PC-3 (cell line): Measurements from ENCODE around the gene KCND3. TPM values are rescaled to one million over a fixed set of nuclear protein-coding genes. Genes with fewer than 3 reads are reported as not detected.
"Not testable (repeated sequence)": the region's sequence is repeated elsewhere in the genome, so short reads cannot be mapped to it uniquely, and the experiment has no call there.

Experiments
- ATAC-seq: fragments of 200-7000 bp; cut with Tn5 transposase; 2 replicates; pipeline ENCODE4 v1.9.1; 2020; ENCODE audit warnings: mild to moderate bottlenecking, moderate library complexity
- BruUV-seq: library from RNA; stranded (reverse); fragments of 400-500 nt; replicated peaks from 2 replicates; lab custom pipeline; 2021; lab: Mats Ljungman, UMichigan
- CTCF ChIA-PET: fragments of 300-600 bp; sonication (Branson Sonifier 250); formaldehyde crosslinking; loops from one replicate; lab custom pipeline; 2022; ENCODE audit warnings: antibody characterized with exemption; lab: Charles Lee
- POLR2A ChIA-PET: fragments of 300-600 bp; sonication (Branson Sonifier 250); formaldehyde crosslinking; loops from one replicate; lab custom pipeline; 2022; ENCODE audit warnings: antibody characterized with exemption; ENCODE audit not compliant: unreplicated experiment; lab: Charles Lee
- DNase-seq: peaks from one replicate; pipeline ENCODE4 v3.0.0-alpha.2; 2015
- H2AFZ ChIP-seq: fragments of 300-600 bp; sonication (generic); 2 replicates; pipeline ENCODE4 v1.6.0; 2016; ENCODE audit warnings: antibody characterized with exemption, low read length
- H3F3A ChIP-seq: fragments of 300-600 bp; sonication (generic); one replicate; pipeline ENCODE4 v1.6.0; 2017; ENCODE audit warnings: antibody characterized with exemption, low read length, control low read depth, mild to moderate bottlenecking; ENCODE audit not compliant: unreplicated experiment
- H3K27ac ChIP-seq: fragments of 300-600 bp; sonication (generic); 2 replicates; pipeline ENCODE4 v1.5.1; 2016; ENCODE audit warnings: mild to moderate bottlenecking, low read length
- H3K27me3 ChIP-seq: fragments of 300-600 bp; sonication (generic); 2 replicates; pipeline ENCODE4 v1.6.1; 2016; ENCODE audit warnings: low read length, mixed read lengths
- H3K36me3 ChIP-seq: fragments of 300-600 bp; sonication (generic); 2 replicates; pipeline ENCODE4 v1.6.1; 2016; ENCODE audit warnings: low read depth, mixed run types, low read length, mixed read lengths
- H3K4me1 ChIP-seq: fragments of 300-600 bp; sonication (generic); 2 replicates; pipeline ENCODE4 v1.5.1; 2016; ENCODE audit warnings: low read length; ENCODE audit not compliant: insufficient read depth
- H3K4me2 ChIP-seq: fragments of 300-600 bp; sonication (generic); 2 replicates; pipeline ENCODE4 v1.6.0; 2016; ENCODE audit warnings: low read length
- H3K4me3 ChIP-seq: fragments of 300-600 bp; sonication (generic); 2 replicates; pipeline ENCODE4 v1.5.1; 2016; ENCODE audit warnings: mild to moderate bottlenecking, low read length, mixed read lengths
- H3K79me2 ChIP-seq: fragments of 300-600 bp; sonication (generic); 2 replicates; pipeline ENCODE4 v1.6.1; 2017; ENCODE audit warnings: low read length, mixed read lengths
- H3K9ac ChIP-seq: fragments of 300-600 bp; sonication (generic); 2 replicates; pipeline ENCODE4 v1.6.0; 2016; ENCODE audit warnings: mild to moderate bottlenecking, low read length
- H3K9me2 ChIP-seq: fragments of 300-600 bp; sonication (generic); replicated peaks from 2 replicates; pipeline ENCODE4 v1.6.1; 2016; ENCODE audit warnings: mixed run types, low read length, mixed read lengths
- H3K9me3 ChIP-seq: fragments of 300-600 bp; sonication (generic); 2 replicates; pipeline ENCODE4 v1.6.1; 2016; ENCODE audit warnings: low read length, mixed read lengths
- H4K20me1 ChIP-seq: fragments of 300-600 bp; sonication (generic); 2 replicates; pipeline ENCODE4 v1.6.1; 2016; ENCODE audit warnings: low read length, mixed read lengths
- CTCF ChIP-seq: fragments of 300-600 bp; sonication (generic); conservative IDR thresholded peaks from 2 replicates; pipeline ENCODE4 v1.5.1; 2017; ENCODE audit warnings: antibody characterized with exemption, low read depth, mild to moderate bottlenecking, low read length
- EZH2 ChIP-seq: fragments of 300-600 bp; sonication (generic); IDR thresholded peaks from one replicate; pipeline ENCODE4 v1.6.1; 2017; ENCODE audit warnings: antibody characterized with exemption, mild to moderate bottlenecking, low read length; ENCODE audit not compliant: unreplicated experiment
- EZH2phosphoT487 ChIP-seq: fragments of 300-600 bp; sonication (generic); IDR thresholded peaks from 2 replicates; pipeline ENCODE4 v1.6.1; 2018; ENCODE audit warnings: mild to moderate bottlenecking, antibody characterized with exemption, low read length, borderline replicate concordance
- intact Hi-C: fragments of 100-400 bp; cut with micrococcal nuclease; formaldehyde crosslinking; loops from 2 replicates; pipeline ENCODE4 v1.9.0; 2023
- total RNA-seq: library from RNA; depleted of rRNA; stranded (reverse); fragments of >200 nt; gene quantifications from 2 replicates; pipeline ENCODE4 v1.2.3, GENCODE V29; 2014

Gene KCND3
- total RNA-seq, 1 experiment from 2014 or later: not detected

- no TSS peak for BruUV-seq
- Histone ChIP-seq H3K9ac (no peak overlapping the region), H3F3A (no peaks in the 10 kb centered on the region), H3K4me2 (no peak overlapping the region), H3K36me3 (no peaks in the 10 kb centered on the region), H3K9me3 (no peaks in the 10 kb centered on the region), H2AFZ (no peak overlapping the region), H3K79me2 (no peaks in the 10 kb centered on the region), H4K20me1 (no peaks in the 10 kb centered on the region), H3K27ac (no peak overlapping the region), H3K27me3 (peaks cover 81% of the 10 kb centered on the region), H3K4me1 (no peaks in the 10 kb centered on the region), H3K4me3 (no peak overlapping the region), H3K9me2 (no peaks in the 10 kb centered on the region)
- POLR2A ChIA-PET: no interaction called here
- CTCF ChIA-PET: no interaction called here
- TF ChIP-seq EZH2 (no peak), CTCF (no peak), EZH2phosphoT487 (no peak)
- no peak for ATAC-seq
- DNase-seq: no peak
- intact Hi-C loops: no loop called here
These were observed 187.4 kb downstream of the KCND3 start for GRCh38 chr1:111802110-111802509.

GRCh38 chr1:111801071-111801850 is 188.2 kb downstream of the KCND3 start:
- DNase-seq (no peak), ATAC-seq (no peak)
- H3K4me3 ChIP-seq: no peak overlapping the region
- CTCF ChIA-PET: no interaction called here
- BruUV-seq: no TSS peak
- no peaks in the 10 kb centered on the region for H3K9me3 ChIP-seq
- no peak overlapping the region for H3K4me2 ChIP-seq
- peaks cover 79% of the 10 kb centered on the region for H3K27me3 ChIP-seq
- TF ChIP-seq CTCF (0 out of 2 replicates have a peak, but pooled peaks have one; percentile 15), EZH2 (no peak)
- intact Hi-C loops: no loop called here
- no peak overlapping the region for H3K9ac ChIP-seq
- no peak overlapping the region for H3K27ac ChIP-seq
- no peaks in the 10 kb centered on the region for H3K9me2 ChIP-seq
- H3K79me2 ChIP-seq: no peaks in the 10 kb centered on the region
- no peaks in the 10 kb centered on the region for H4K20me1 ChIP-seq
- no peaks in the 10 kb centered on the region for H3K36me3 ChIP-seq
- H2AFZ ChIP-seq: no peak overlapping the region
- no peaks in the 10 kb centered on the region for H3K4me1 ChIP-seq
- POLR2A ChIA-PET: no interaction called here
- no peaks in the 10 kb centered on the region for H3F3A ChIP-seq

GRCh38 chr1:111799722-111800121 is 189.7 kb downstream of the KCND3 start:
- H3K79me2 ChIP-seq, H4K20me1 ChIP-seq, H3K36me3 ChIP-seq, ATAC-seq, H3K4me3 ChIP-seq, H3K27ac ChIP-seq, H3K9me3 ChIP-seq, intact Hi-C loops, POLR2A ChIA-PET, H3K4me2 ChIP-seq, H3F3A ChIP-seq, CTCF ChIA-PET, BruUV-seq, DNase-seq, H3K9me2 ChIP-seq, H3K9ac ChIP-seq, H3K4me1 ChIP-seq, H2AFZ ChIP-seq: not testable (repeated sequence)
- peaks cover 79% of the 10 kb centered on the region for H3K27me3 ChIP-seq
